Sigmoid colon (tissue), 3 donors: Measurements from ENCODE around the gene SLC10A1.
"Not testable (repeated sequence)": the region's sequence is repeated elsewhere in the genome, so short reads cannot be mapped to it uniquely, and the experiment has no call there.

Source experiments
- CTCF ChIP-seq, 4 experiments: fragments of 450-650 bp in 3 of 4; fragments of 200-600 bp in 1 of 4; IDR thresholded peaks; one replicate each; pipeline ENCODE4 v1.5.1; 2016 to 2019; ENCODE audit warnings: antibody characterized with exemption in 4 of 4, mild to moderate bottlenecking in 3 of 4, moderate library complexity in 2 of 4
- POLR2A ChIP-seq, 2 donors: fragments of 450-650 bp; IDR thresholded peaks; one replicate each; pipeline ENCODE4 v1.6.1; 2016; ENCODE audit warnings: antibody characterized with exemption in 2 of 2, mild to moderate bottlenecking in 2 of 2, moderate library complexity in 2 of 2

GRCh38 chr14:69813346-69813745 lies 16.3 kb upstream of the SLC10A1 start:
- TF ChIP-seq CTCF, POLR2A (IDR thresholded peaks at IDR 0.05): not testable (repeated sequence)
